GM19099 (cell line): ENCODE results near the gene SHTN1.

ENCODE experiments used
- POLR2A ChIP-seq: IDR thresholded peaks from 3 replicates; pipeline ENCODE4 v1.6.1; 2011; ENCODE audit warnings: low read depth; ENCODE audit not compliant: insufficient read length; ENCODE audit errors: extremely low read depth

SHTN1 gene

GRCh38 chr10:116849248-116850057 lies 155.5 kb downstream of the SHTN1 start, which contains the start of gene ENO4:
ENO4 (plus strand) TSS chr10:116849499; CDS start chr10:116849567, 68 bp downstream.
- TF ChIP-seq POLR2A, result peak; percentile 34

- no peak for TF ChIP-seq POLR2A
These were observed 156.1 kb downstream of the SHTN1 start for GRCh38 chr10:116848944-116849247.

- TF ChIP-seq POLR2A, result peak; percentile 33
These were observed 156.7 kb downstream of the SHTN1 start for GRCh38 chr10:116848032-116848943.

GRCh38 chr10:116845823-116846222 lies 159.2 kb downstream of the SHTN1 start:
- TF ChIP-seq POLR2A, result no peak

GRCh38 chr10:116840389-116841075 lies 164.5 kb downstream of the SHTN1 start:
- TF ChIP-seq POLR2A, result no peak

GRCh38 chr10:116838143-116838725 lies 166.8 kb downstream of the SHTN1 start:
- no peak for TF ChIP-seq POLR2A

- TF ChIP-seq POLR2A, result no peak
These were observed 168.0 kb downstream of the SHTN1 start for GRCh38 chr10:116836902-116837523.

- TF ChIP-seq POLR2A, result no peak
These were observed 168.9 kb downstream of the SHTN1 start for GRCh38 chr10:116836083-116836482.

GRCh38 chr10:116835658-116836057 lies 169.3 kb downstream of the SHTN1 start:
- TF ChIP-seq POLR2A, result no peak

GRCh38 chr10:116833986-116834985 lies 170.7 kb downstream of the SHTN1 start:
- TF ChIP-seq POLR2A, result no peak

- no peak for TF ChIP-seq POLR2A
These were observed 173.2 kb downstream of the SHTN1 start for GRCh38 chr10:116831790-116832189.
